Mesothelial cell of epicardium (in vitro differentiated cells): ENCODE measurements around the gene MTA1. TPM values are rescaled to one million over a fixed set of nuclear protein-coding genes. Genes with fewer than 3 reads are reported as not detected.

Experiments
- DNase-seq, 2 experiments: peaks; one replicate each; pipeline ENCODE4 v3.0.0; 2021; ENCODE audit warnings: low spot score in 2 of 2; ENCODE audit not compliant: unreplicated experiment in 2 of 2
- H3K27ac Mint-ChIP-seq: 2 replicates; pipeline ENCODE4 v1.8.0; 2021; ENCODE audit warnings: mixed read lengths
- H3K27me3 Mint-ChIP-seq: 2 replicates; pipeline ENCODE4 v1.8.0; 2021; ENCODE audit warnings: low read depth, mixed read lengths
- H3K36me3 Mint-ChIP-seq: 2 replicates; pipeline ENCODE4 v1.8.0; 2021; ENCODE audit warnings: mixed read lengths
- H3K4me1 Mint-ChIP-seq: 2 replicates; pipeline ENCODE4 v1.8.0; 2021; ENCODE audit warnings: mixed read lengths
- H3K4me3 Mint-ChIP-seq: 2 replicates; pipeline ENCODE4 v1.8.0; 2021; ENCODE audit warnings: mild to moderate bottlenecking, moderate library complexity, mixed read lengths
- H3K9me3 Mint-ChIP-seq: 2 replicates; pipeline ENCODE4 v1.8.0; 2021; ENCODE audit warnings: mixed read lengths
- CTCF ChIP-seq: fragments of 200-600 bp; sonication (generic); IDR thresholded peaks from one replicate; pipeline ENCODE4 v1.5.0; 2021; ENCODE audit warnings: antibody characterized with exemption; ENCODE audit not compliant: unreplicated experiment
- total RNA-seq: library from RNA; stranded (reverse); gene quantifications from 3 replicates; pipeline ENCODE4 v1.2.1, GENCODE V29; 2021

Gene MTA1
- total RNA-seq, 1 donor from 2014 or later: 259 TPM

GRCh38 chr14:105490267-105490571, 70.6 kb downstream of the MTA1 start:
- Mint-ChIP-seq H3K36me3 (no peaks in the 10 kb centered on the region), H3K9me3 (no peaks in the 10 kb centered on the region), H3K27ac (no peak overlapping the region), H3K27me3 (peaks cover 33% of the 10 kb centered on the region), H3K4me1 (peaks cover 23% of the 10 kb centered on the region), H3K4me3 (peak overlapping the region; percentile 69)
- DNase-seq: no peak
- no peak for TF ChIP-seq CTCF

GRCh38 chr14:105490572-105491365, 71.1 kb downstream of the MTA1 start, which contains the start of gene TEDC1:
Gene TEDC1 (plus strand): TSS chr14:105491246. CDS start chr14:105491376, 130 bp downstream.
- Mint-ChIP-seq H3K36me3 (no peaks in the 10 kb centered on the region), H3K4me3 (peak within 1 kb of the TSS; percentile 70), H3K27me3 (peaks cover 27% of the 10 kb centered on the region), H3K4me1 (peaks cover 19% of the 10 kb centered on the region), H3K9me3 (no peaks in the 10 kb centered on the region), H3K27ac (peak within 1 kb of the TSS; percentile 89)
- DNase-seq: peak; percentile 97 to 99
- peak; percentile 73 for TF ChIP-seq CTCF

GRCh38 chr14:105491366-105491973, 71.8 kb downstream of the MTA1 start:
- Mint-ChIP-seq H3K27me3 (peaks cover 20% of the 10 kb centered on the region), H3K9me3 (no peaks in the 10 kb centered on the region), H3K4me3 (peak overlapping the region; percentile 70), H3K4me1 (peaks cover 17% of the 10 kb centered on the region), H3K36me3 (no peaks in the 10 kb centered on the region), H3K27ac (peak overlapping the region; percentile 83)
- no peak for DNase-seq
- no peak for TF ChIP-seq CTCF

GRCh38 chr14:105492031-105492970, 72.7 kb downstream of the MTA1 start:
- Mint-ChIP-seq H3K4me3 (peak overlapping the region; percentile 70), H3K27me3 (peaks cover 15% of the 10 kb centered on the region), H3K36me3 (no peaks in the 10 kb centered on the region), H3K27ac (peak overlapping the region; percentile 83), H3K9me3 (no peaks in the 10 kb centered on the region), H3K4me1 (peaks cover 15% of the 10 kb centered on the region)
- no peak for DNase-seq
- TF ChIP-seq CTCF: no peak

- Mint-ChIP-seq H3K4me1 (peaks cover 15% of the 10 kb centered on the region), H3K27me3 (peaks cover 9% of the 10 kb centered on the region), H3K27ac (no peak overlapping the region), H3K9me3 (no peaks in the 10 kb centered on the region), H3K4me3 (peak overlapping the region; percentile 31), H3K36me3 (no peaks in the 10 kb centered on the region)
- no peak for DNase-seq
- no peak for TF ChIP-seq CTCF
These were observed 73.6 kb downstream of the MTA1 start for GRCh38 chr14:105492971-105493871.
